NCI-H446 (cell line): ENCODE data around the gene PIK3R6.

Experiments
- DNase-seq, 2 experiments: peaks; one replicate each; lab custom pipeline; 2025; lab: John Stamatoyannopoulos, UW

The PIK3R6 gene

DNA sequence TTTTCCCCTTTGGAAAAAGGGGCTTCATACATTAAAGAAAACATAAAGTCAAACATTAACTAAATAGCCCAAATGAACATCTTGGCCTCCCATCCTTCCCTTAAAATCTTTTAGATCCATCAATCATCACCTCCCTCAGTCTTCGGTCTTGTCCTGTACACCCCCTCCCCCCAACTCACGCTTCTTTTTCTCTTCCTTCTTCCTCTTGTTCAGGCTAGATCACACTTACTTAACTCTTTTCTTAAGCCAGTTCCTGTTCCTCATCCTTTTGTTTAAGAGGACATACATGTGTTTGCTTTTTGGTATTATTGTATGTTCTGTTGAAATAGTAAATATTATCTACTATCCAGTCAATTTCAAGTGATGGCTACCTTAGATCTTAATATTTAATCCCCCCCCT is 73.8 kb downstream of the PIK3R6 start:
- no peak for DNase-seq

DNA sequence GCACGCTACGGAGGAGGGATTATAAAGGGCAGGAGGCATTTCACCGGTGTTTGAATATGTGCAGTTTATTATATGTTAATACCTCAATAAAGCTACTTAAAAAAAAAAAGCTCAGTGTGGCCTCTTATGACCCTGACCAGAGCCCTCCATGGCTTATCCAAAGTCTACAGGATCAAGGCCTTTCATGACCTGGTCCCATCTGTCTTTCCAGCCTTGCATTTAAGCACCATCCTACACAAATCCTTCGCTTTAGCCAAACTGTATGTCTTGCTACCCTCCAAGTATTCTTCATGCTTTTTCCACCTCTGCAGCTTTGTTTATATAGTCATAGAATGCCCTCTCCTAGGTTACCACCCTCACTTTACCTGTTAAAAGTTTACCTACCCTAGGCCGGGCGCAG is 74.8 kb downstream of the PIK3R6 start:
- no peak for DNase-seq

DNA sequence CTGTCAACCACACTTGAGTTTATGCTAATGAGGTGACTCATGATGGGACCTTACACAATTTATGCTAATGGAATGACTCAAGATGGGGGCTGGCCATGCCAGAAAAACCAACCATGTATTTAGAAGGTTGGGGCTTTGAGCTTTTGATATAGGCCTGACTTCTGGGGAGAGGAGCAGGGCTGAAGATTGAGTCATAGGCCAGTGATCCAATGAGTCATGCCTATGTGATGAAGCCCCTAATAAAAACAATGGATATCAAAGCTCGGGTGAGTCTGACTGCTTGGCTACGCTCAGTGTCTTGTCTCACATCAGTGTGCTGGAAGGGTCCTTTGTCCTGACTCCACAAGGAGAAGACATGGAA is 75.6 kb downstream of the PIK3R6 start:
- no peak for DNase-seq

DNA sequence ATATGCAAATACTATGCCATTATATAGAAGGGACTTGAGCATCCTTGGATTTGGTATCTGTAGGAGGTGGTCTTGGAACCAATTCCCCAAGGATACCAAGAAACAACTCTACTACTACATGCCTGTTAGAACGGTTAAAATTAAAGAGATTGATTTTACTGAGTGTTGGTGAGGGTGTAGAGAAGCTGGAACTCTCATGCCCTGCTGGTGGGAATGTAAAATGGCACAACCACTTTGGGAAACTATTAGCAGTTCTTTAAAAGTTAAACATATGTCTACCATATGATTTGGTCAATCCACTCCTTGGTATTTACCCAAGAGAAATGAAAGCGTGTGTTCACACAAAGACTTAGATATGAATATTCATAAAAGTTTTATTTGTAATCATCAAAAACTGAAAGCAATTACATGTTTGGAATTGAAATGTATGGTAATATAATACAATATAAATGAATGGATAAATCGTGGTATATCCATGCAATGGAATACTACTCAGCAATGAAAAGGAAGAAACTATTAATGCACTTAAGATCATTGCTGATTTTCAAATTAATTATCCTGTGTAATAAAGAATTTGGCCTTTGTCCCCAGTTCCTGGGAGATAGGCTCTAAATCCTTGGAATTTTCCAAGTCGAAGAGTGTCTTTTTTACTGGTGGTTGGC is 76.1 kb downstream of the PIK3R6 start:
- no peak for DNase-seq

DNA sequence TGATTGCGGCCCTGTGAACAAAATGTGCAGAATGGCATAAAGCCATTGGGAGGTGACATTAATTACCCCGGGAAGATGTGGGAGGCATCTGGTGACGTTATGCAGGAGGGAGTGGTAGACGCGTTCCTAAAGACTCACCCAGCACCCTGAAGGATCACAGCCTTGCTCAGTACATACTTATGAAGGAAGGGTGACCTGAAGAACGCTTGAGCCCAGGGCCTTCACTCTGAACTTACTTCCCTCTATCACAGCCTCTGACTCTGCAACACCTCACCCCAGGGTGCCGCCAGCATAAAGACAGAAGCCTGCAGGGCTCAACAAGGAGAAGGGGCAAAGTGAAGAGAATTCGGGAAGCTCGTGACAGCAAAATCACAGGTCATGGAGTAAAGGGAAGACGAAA is 77.7 kb downstream of the PIK3R6 start:
- DNase-seq: no peak

DNA sequence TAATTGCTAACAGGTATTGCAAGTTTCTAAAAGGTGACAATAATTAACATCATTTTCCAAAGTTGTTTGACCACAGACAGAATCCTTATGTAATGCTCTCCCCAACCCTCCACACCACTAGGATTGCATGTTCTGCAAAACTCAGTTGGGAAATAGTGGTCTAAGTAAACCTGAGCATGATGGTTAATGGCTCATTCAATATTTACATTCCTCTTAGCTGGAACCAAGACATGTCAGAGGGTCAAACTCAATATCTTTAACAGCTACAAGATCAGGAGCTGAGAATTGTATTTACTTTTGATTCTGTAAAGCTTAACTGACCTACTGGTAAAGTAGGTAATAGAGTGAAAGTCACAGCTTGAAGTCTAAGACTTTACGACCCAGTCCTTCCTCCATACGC is 78.5 kb downstream of the PIK3R6 start:
- no peak for DNase-seq

DNA sequence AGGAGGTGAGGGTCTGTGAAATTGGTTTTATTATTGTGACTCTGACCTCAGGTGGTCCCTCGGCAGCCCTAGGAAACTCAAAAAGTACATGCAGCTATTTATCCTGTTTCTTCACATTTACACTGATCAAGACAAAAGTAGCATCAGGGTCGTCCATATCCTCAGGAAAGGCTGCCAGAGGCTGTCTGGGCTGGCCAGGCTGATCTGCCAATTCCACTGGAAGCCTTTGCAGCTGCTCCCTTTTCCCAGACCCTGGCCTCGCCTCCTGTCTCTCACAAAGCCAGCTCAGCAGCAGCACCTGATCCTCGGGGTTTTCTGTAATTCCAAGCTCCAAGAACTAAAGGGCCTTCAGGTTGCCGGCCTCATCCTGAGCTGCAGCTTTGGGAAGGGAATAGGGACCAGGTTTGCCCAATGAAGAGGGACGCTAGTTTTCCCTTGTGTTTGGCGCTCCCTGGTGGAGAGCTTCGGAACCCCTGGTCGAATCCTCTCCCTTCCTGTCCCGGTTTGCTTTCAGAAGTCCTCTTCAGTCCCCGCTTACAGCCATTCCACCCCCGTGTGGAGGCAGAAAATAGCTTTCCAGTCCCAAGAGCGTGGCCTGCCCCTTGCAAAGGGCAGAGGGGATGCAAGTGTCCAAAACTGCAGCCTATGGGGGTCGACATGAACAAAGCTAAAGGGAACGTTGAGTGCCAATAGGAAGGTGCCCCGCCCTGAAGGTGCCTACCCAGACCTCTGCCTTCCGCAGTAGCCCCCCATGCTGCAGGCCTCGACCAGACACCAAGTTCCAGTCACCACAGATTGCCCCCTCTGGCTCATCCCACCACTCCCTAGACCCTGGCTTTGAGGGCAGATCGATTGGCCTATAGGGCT is 81.7 kb downstream of the PIK3R6 start:
- DNase-seq: peak; percentile 2 to 53

DNA sequence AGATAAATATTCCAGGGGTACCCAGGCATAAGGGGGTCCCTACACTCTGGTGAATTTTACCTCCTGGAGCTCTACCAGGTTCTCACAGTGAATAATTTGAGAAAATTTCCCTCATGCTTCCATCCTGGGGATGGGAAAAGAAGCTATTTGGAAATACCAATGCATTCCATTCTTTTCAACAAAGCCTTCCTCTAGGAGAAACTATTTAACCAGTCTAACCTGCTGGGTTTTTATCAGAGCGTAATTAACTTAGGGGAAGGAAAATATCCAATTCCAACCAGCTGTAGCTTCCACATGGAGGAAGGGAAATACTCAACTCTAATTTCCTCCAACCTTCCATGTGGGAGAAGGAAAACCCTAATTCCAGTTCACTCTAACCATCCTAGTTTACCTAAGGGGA is 85.3 kb downstream of the PIK3R6 start:
- no peak for DNase-seq

DNA sequence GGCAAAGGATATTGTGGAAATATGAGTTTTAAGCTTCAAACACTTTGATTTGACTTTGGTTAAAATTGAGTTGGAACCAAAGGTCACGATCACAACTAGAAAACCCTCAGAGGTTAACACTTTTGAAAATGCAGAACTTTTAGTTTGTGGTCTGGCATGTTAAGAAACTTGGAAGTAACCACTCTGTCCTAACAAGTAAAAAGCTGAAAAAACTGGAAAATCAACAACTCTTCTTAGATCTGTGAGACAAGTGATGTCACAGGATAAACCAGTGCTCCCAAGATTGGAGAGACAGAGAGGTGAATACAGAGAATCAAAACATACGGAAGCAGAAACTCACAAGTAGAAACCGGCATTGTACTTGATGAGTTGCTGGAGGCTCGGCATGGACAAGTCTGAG is 85.7 kb downstream of the PIK3R6 start:
- DNase-seq: no peak

DNA sequence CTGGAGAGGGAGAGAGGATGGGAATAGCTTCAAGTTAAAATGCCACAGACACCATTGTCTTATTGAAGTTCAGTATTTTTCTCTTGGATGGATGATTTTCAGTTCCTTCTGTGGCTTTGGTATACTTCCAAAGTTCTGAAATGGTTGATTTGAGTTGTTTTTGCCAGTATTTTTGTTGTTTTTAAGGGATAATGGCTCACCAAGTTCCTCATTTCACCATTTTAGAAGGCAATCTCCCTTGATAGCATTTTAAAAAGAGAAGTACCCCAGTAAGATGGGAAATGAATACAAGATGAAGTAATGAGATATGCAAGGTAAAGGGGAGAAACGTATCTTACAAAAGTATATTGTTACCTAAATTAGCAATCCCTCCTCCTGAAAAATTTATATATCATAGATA is 90.6 kb downstream of the PIK3R6 start:
- no peak for DNase-seq

DNA sequence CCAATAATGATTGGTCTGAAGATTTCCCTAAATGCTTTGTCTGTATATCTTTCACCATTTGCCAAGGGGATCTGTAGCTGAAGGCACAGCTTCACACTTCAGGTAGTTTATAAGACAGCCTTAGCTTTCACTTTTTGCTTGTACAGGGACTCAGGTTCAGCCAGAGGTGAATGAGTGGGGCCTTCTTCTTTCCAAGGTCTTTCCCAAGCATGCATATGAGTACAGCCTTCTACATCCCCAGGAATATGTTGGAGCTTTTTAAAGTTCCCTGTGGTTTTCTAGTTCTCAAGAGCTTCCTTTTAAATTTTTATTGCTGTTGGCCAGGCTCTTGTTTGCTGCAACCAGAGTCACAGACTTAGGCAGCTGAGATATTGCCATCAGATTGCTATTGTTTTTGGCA is 91.2 kb downstream of the PIK3R6 start:
- no peak for DNase-seq

DNA sequence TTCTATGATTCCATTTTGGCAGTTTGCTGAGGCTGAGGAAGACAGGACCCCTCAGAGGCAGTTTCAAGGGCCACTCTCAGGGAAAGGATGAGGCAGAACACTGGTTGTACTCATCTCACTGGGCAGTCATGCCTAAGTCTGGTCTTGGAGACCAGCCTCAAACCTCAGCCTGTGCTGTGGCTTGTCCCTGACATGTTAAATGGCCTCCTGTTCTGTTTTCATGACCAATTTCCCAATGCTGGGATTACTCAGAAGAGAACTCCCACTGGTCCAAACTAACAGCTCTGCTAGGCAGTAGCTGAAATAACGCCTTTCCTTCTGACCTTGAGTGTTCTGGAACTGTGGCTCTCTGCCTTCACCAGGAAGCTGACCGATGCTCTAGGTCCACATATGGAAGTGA is 100.7 kb downstream of the PIK3R6 start:
- no peak for DNase-seq

DNA sequence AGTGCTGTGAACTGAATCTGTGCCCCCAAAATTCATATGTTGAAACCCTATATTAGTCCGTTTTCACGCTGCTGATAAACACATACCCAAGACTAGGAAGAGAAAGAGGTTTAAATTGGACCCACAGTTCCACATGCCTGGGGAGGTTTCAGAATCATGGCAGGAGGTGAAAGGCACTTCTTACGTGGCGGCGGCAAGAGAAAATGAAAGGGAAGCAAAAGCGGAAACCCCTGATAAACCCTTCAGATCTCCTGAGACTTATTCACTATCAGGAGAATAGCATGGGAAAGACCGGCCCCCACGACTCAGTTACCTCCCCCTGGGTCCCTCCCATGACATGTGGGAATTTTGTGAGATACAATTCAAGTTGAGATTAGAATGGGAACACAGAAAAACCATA is 105.5 kb downstream of the PIK3R6 start:
- no peak for DNase-seq

DNA sequence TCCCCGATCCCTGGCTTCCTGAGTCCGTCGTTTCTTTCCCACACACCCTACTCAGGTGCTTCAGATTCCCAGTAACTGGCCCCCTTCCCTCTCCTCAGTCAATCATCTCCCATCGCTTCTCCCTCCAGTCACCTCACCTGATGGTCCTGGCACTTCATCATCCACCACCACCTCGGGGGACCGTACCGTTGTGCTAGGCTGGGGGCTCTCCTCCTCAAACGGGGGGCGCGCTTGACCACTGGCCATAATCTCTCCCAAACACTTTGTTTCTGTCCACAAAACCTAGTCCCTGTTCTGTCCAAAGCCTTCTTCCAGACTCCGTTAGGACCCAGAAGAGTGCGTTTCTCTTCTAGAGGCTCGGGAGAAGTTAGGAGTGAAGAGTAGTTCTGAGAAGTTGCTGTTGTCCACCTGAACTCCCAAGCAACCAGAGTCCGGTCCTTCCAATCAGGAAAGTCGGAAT is 109.3 kb downstream of the PIK3R6 start, which contains the start of gene SPDYE4:
Gene SPDYE4 (minus strand): TSS at position 410 of the 460 bp plus-strand sequence. CDS start 164 bp downstream, at position 246.
- no peak for DNase-seq

DNA sequence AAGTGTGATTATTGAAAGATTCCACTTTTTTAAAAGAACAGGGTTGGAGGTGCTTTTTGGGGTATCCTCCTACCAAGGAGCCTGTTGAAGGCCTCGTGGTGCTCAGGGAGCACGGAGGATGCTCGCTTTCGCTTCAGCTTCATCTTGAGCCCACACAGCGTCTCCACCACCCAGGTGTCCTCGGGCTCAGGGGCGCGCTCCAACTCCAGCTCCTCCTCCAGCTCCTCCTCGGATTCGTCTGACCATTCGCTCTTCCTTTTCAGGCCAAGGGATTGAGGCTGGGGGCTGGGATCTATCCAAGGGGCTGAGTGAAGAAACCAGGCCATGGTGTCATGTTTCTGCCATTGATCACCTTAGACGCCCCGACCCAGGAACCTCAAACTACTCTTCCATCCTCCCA is 110.3 kb downstream of the PIK3R6 start:
- no peak for DNase-seq

DNA sequence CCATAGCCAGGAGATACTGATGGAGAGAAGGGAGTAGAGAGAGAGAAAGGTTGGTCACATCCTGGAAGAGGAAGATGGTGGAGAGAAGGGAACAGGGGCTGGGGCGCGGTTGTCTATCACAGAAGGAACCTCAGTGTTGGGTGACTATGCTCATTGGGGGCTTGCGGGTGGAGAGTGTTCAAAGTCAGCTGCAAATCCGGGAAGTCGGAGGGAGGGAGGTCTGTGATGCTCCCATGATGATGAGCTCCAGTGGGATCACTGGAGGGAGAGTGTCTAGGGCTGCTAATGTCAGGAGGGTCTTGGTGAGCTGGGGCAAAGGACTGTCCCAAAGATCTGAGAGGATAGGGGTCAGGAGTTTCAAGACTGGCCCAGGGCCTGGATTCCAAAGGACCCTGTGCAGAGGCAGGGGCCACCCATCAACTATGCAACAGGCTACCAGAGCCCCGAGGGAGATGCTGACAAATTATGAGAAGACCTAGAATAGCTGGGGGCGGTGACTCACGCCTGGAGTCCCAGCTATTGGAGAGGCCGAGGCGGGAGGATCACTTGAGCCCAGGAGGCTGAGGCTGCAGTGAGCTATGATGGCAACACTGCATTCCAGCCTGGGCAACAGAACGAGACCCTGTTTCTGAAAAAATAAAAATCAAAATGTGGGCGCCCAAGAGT is 111.8 kb downstream of the PIK3R6 start:
- DNase-seq: no peak

DNA sequence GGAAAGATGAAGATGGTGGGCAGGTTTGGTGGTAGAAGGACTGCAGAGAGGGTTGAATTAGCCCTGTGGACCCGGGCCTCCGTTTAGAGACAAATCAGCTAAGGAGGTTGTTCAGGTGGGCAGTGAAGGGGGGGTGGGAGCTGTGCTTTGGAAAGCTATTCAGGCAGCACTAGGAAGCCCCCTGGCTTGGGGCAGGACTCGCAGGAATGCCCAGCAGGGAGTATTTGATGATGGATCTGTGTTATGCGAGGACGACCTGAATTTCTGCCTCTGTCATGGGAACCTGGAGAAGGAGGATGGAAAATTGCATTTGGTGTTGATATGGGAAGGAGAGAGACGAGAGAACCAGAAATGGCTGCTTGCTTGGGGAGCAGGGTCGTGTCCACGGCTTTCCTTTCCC is 112.6 kb downstream of the PIK3R6 start:
- DNase-seq: no peak

DNA sequence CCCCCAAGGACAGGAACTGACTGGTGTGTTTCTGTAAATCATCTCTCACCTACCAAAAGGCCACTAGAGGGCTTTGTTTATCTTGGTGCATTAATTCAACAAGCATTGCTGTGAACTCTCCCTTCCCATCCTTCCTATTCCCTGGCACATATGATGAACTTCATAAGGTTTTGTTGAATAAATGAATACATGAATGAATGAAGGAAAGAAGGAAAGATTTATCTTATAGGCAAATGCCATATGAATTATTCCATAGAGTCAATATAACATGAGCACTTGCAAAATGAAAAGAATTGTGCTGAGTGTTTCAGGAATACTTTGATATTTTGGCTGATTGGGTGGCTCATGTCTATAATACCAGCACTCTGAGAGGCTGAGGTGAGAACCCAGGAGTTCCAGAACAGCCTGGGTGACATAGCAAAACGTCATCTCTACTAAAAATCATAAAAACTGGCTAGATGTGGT is 113.5 kb downstream of the PIK3R6 start:
- DNase-seq: peak in 1 of 2 experiments; percentile 21

DNA sequence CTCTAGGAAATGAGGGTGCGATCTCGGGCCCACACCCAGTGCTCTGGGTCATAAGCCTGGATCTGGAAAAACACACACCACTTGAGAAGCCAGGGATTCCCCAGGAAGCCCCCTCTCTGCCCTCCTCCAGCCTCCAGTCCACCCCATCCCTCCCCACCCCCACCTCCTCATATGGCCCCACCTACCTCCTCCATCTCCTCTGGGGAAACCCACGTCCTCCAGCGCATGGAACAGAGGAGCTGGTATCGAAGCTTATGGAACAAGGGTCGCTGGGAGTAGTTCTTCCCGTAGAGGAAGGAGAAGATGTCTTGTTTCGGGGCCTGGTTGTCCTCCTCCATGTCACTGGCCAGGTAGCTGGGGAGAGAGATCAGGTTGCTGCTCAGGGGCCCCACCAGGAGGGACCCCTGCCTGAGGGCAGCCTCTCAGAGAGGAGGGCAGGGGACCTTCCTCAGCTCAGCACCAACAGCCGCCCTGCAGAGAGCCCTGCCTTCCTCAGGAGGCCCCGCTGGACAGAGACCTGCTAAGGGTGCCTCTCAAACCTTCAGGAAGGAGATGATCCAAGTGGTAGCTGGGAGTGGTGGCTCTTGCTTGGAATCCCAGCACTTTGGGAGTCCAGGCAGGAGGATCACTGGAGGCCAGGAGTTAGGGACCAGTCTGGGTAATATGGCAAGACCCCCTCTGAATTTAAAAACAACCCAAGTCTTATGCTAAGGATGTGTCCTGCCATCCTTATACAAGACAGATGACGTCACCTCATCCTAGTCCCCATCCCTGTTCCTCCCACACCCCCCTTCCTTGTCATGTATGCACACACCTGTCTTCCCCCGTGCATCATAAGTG is 114.1 kb downstream of the PIK3R6 start:
- DNase-seq: no peak
